Measurements from ENCODE around the gene GLUL. TPM values are rescaled to one million over a fixed set of nuclear protein-coding genes. Genes with fewer than 3 reads are reported as not detected.

GLUL gene
- total and polyA plus RNA-seq, 4 donors = 306 to 1,177 (median 723) TPM

DNA sequence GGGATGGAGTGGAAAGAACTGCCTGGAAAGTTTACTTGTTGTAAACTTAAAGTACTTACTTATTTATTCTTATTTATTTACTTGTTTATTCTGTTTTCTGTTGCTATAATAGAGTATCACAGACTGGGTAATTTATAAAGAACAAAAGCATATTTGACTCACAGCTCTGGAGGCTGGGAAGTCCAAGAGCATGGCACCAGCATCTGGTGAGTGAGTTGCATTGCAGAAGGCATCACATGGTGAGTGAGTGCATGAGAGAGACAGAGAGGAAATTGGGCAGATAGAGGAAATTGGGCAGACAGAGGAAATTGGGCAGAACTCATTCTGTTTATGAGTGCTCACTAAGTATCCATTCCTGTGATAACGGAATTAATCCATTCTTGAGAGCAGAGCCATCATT, 46.7 kb upstream of the GLUL start:
- H3K9ac ChIP-seq (ENCODE audit: low read depth in 1 of 2, low read length in 2 of 2) = no peak overlapping the region
- no peaks in the 10 kb centered on the region for H3K36me3 ChIP-seq (ENCODE audit: control insufficient read depth in 4 of 4, insufficient read depth in 3 of 4, low read depth in 1 of 4, low read length in 3 of 4)
- 98% methylated on average over 1 of the region's 1 CpG for WGBS
- DNase-seq (ENCODE audit: low spot score) = no peak
- H3K27ac ChIP-seq (ENCODE audit: low read depth in 1 of 2, low read length in 2 of 2) = no peak overlapping the region
- TF ChIP-seq SP1 (IDR thresholded peaks at IDR 0.05) = no peak
- no peak for TF ChIP-seq JUND (IDR thresholded peaks at IDR 0.05)
- TF ChIP-seq, protein P1, sequence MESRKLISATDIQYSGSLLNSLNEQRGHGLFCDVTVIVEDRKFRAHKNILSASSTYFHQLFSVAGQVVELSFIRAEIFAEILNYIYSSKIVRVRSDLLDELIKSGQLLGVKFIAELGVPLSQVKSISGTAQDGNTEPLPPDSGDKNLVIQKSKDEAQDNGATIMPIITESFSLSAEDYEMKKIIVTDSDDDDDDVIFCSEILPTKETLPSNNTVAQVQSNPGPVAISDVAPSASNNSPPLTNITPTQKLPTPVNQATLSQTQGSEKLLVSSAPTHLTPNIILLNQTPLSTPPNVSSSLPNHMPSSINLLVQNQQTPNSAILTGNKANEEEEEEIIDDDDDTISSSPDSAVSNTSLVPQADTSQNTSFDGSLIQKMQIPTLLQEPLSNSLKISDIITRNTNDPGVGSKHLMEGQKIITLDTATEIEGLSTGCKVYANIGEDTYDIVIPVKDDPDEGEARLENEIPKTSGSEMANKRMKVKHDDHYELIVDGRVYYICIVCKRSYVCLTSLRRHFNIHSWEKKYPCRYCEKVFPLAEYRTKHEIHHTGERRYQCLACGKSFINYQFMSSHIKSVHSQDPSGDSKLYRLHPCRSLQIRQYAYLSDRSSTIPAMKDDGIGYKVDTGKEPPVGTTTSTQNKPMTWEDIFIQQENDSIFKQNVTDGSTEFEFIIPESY (IDR thresholded peaks at IDR 0.05) = no peak
- TF ChIP-seq, protein P2, sequence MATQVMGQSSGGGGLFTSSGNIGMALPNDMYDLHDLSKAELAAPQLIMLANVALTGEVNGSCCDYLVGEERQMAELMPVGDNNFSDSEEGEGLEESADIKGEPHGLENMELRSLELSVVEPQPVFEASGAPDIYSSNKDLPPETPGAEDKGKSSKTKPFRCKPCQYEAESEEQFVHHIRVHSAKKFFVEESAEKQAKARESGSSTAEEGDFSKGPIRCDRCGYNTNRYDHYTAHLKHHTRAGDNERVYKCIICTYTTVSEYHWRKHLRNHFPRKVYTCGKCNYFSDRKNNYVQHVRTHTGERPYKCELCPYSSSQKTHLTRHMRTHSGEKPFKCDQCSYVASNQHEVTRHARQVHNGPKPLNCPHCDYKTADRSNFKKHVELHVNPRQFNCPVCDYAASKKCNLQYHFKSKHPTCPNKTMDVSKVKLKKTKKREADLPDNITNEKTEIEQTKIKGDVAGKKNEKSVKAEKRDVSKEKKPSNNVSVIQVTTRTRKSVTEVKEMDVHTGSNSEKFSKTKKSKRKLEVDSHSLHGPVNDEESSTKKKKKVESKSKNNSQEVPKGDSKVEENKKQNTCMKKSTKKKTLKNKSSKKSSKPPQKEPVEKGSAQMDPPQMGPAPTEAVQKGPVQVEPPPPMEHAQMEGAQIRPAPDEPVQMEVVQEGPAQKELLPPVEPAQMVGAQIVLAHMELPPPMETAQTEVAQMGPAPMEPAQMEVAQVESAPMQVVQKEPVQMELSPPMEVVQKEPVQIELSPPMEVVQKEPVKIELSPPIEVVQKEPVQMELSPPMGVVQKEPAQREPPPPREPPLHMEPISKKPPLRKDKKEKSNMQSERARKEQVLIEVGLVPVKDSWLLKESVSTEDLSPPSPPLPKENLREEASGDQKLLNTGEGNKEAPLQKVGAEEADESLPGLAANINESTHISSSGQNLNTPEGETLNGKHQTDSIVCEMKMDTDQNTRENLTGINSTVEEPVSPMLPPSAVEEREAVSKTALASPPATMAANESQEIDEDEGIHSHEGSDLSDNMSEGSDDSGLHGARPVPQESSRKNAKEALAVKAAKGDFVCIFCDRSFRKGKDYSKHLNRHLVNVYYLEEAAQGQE (IDR thresholded peaks at IDR 0.05) = no peak
- TF ChIP-seq FOXA1 (IDR thresholded peaks at IDR 0.05) = no peak
- TF ChIP-seq, protein P3, sequence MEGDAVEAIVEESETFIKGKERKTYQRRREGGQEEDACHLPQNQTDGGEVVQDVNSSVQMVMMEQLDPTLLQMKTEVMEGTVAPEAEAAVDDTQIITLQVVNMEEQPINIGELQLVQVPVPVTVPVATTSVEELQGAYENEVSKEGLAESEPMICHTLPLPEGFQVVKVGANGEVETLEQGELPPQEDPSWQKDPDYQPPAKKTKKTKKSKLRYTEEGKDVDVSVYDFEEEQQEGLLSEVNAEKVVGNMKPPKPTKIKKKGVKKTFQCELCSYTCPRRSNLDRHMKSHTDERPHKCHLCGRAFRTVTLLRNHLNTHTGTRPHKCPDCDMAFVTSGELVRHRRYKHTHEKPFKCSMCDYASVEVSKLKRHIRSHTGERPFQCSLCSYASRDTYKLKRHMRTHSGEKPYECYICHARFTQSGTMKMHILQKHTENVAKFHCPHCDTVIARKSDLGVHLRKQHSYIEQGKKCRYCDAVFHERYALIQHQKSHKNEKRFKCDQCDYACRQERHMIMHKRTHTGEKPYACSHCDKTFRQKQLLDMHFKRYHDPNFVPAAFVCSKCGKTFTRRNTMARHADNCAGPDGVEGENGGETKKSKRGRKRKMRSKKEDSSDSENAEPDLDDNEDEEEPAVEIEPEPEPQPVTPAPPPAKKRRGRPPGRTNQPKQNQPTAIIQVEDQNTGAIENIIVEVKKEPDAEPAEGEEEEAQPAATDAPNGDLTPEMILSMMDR (IDR thresholded peaks at IDR 0.05; ENCODE audit: low read depth, low read length, missing input control) = no peak
- TF ChIP-seq, protein P4, sequence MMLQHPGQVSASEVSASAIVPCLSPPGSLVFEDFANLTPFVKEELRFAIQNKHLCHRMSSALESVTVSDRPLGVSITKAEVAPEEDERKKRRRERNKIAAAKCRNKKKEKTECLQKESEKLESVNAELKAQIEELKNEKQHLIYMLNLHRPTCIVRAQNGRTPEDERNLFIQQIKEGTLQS (IDR thresholded peaks at IDR 0.05) = no peak
- no peak for TF ChIP-seq GABPA (IDR thresholded peaks at IDR 0.05 in 1 of 2, conservative IDR thresholded peaks at IDR 0.05 in 1 of 2)
- no peak for TF ChIP-seq HNF4G (IDR thresholded peaks at IDR 0.05)
- TF ChIP-seq TAF1 (conservative IDR thresholded peaks at IDR 0.05) = no peak
- TF ChIP-seq, protein P5, sequence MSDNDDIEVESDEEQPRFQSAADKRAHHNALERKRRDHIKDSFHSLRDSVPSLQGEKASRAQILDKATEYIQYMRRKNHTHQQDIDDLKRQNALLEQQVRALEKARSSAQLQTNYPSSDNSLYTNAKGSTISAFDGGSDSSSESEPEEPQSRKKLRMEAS (IDR thresholded peaks at IDR 0.05) = no peak
- no peak for TF ChIP-seq FOXA2 (IDR thresholded peaks at IDR 0.05)
- TF ChIP-seq RAD21 (IDR thresholded peaks at IDR 0.05) = no peak
- no peak for TF ChIP-seq EGR1 (IDR thresholded peaks at IDR 0.05; ENCODE audit: low read depth in 2 of 2)
- TF ChIP-seq RXRA (IDR thresholded peaks at IDR 0.05) = no peak
- TF ChIP-seq NR2F2 (IDR thresholded peaks at IDR 0.05) = no peak
- H3K9me3 ChIP-seq (ENCODE audit: control insufficient read depth in 4 of 4, low read length in 3 of 4) = peaks cover 0 to 7% (median 2%) of the 10 kb centered on the region in 4 donors
- H3K27me3 ChIP-seq (ENCODE audit: control insufficient read depth in 4 of 4, insufficient read depth in 4 of 4, low read length in 3 of 4) = no peaks in the 10 kb centered on the region
- H3K4me1 ChIP-seq (ENCODE audit: control insufficient read depth in 4 of 4, insufficient read depth in 4 of 4, low read length in 3 of 4) = no peaks in the 10 kb centered on the region
- H3K4me3 ChIP-seq (ENCODE audit: low read depth in 1 of 3, low read length in 3 of 3) = no peak overlapping the region

DNA sequence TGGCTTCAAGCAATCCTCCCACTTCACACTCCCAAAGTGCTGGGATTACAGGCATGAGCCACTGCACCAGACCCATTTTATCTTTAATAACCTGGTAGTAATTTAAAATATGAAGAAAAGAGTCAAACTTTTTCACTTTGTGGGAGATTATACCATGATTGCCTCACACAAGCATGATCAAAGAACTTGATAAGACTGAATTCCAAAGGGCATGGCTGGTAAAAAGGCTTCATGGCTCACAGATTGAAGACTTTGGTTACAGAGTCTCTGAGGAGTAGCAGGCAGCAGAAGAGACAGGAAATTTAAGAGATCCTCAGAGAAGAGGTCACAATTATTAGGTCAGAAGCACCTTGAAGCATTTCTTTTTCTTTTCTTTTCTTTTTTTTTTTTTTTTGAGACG, 42.0 kb upstream of the GLUL start:
- no peak overlapping the region for H3K4me3 ChIP-seq (ENCODE audit: low read depth in 1 of 3, low read length in 3 of 3)
- TF ChIP-seq, protein P1 (IDR thresholded peaks at IDR 0.05) = no peak
- TF ChIP-seq HNF4A (conservative IDR thresholded peaks at IDR 0.05) = peak in 1 of 2 donors; percentile 19
- TF ChIP-seq GABPA (IDR thresholded peaks at IDR 0.05 in 1 of 2, conservative IDR thresholded peaks at IDR 0.05 in 1 of 2) = no peak

More for the DNA sequence above, 42.0 kb upstream of the GLUL start:
- no peak for DNase-seq (ENCODE audit: low spot score)
- no peaks in the 10 kb centered on the region for H3K27me3 ChIP-seq (ENCODE audit: control insufficient read depth in 4 of 4, insufficient read depth in 4 of 4, low read length in 3 of 4)
- no peaks in the 10 kb centered on the region for H3K36me3 ChIP-seq (ENCODE audit: control insufficient read depth in 4 of 4, insufficient read depth in 3 of 4, low read depth in 1 of 4, low read length in 3 of 4)
- 95% methylated on average over 1 of the region's 1 CpG for WGBS
- no peak overlapping the region for H3K9ac ChIP-seq (ENCODE audit: low read depth in 1 of 2, low read length in 2 of 2)
- H3K27ac ChIP-seq (ENCODE audit: low read depth in 1 of 2, low read length in 2 of 2) = no peak overlapping the region
- H3K9me3 ChIP-seq (ENCODE audit: control insufficient read depth in 4 of 4, low read length in 3 of 4) = peaks cover 0 to 7% (median 2%) of the 10 kb centered on the region in 4 donors
- no peaks in the 10 kb centered on the region for H3K4me1 ChIP-seq (ENCODE audit: control insufficient read depth in 4 of 4, insufficient read depth in 4 of 4, low read length in 3 of 4)

Measured in liver (tissue), 9 donors.